Activated naive CD8-positive, alpha-beta T cell treated with anti-CD3 and anti-CD28 coated beads, Interleukin-2, amount 10 ng/mL, durations not matched to agents 7 days and 5 days (primary cell): Measurements from ENCODE around the gene C1orf50. TPM values are rescaled to one million over a fixed set of nuclear protein-coding genes. Genes with fewer than 3 reads are reported as not detected.
"Not testable (repeated sequence)": the region's sequence is repeated elsewhere in the genome, so short reads cannot be mapped to it uniquely, and the experiment has no call there.

Experiments used
- ATAC-seq: fragments of 150-1000 bp; cut with Tn5 transposase; one replicate; pipeline ENCODE4 v1.10.0; 2021; ENCODE audit warnings: low read depth, moderate library complexity
- POLR2A ChIA-PET: fragments of 350-600 bp; sonication (Branson Sonifier 250); formaldehyde crosslinking; loops from one replicate; lab custom pipeline; 2021; ENCODE audit warnings: antibody characterized with exemption; lab: Charles Lee
- DNase-seq: peaks from one replicate; pipeline ENCODE4 v3.0.0; 2021
- H3K27ac Mint-ChIP-seq: one replicate; pipeline ENCODE4 v1.8.0; 2022; ENCODE audit warnings: mild to moderate bottlenecking, mixed read lengths
- H3K27me3 Mint-ChIP-seq: one replicate; pipeline ENCODE4 v1.8.0; 2022; ENCODE audit warnings: mild to moderate bottlenecking, moderate library complexity, mixed read lengths
- H3K36me3 Mint-ChIP-seq: one replicate; pipeline ENCODE4 v1.8.0; 2021; ENCODE audit warnings: mild to moderate bottlenecking, mixed read lengths
- H3K4me1 Mint-ChIP-seq: one replicate; pipeline ENCODE4 v1.8.0; 2021; ENCODE audit warnings: mixed read lengths
- H3K4me3 Mint-ChIP-seq: one replicate; pipeline ENCODE4 v1.8.0; 2022; ENCODE audit warnings: mild to moderate bottlenecking, moderate library complexity, mixed read lengths
- H3K9me3 Mint-ChIP-seq: one replicate; pipeline ENCODE4 v1.8.0; 2021; ENCODE audit warnings: mixed read lengths
- total RNA-seq, 2 experiments: library from RNA; stranded (reverse); gene quantifications; one replicate each; pipeline ENCODE4 v1.2.3, GENCODE V29; 2021

C1orf50 gene
- total RNA-seq, 2 experiments from 2014 or later = 10.4 to 10.9 TPM

GRCh38 chr1:42806593-42806992 lies 39.5 kb downstream of the C1orf50 start:
- DNase-seq (no peak), ATAC-seq (no peak)
- Mint-ChIP-seq H3K9me3 (peaks cover 5% of the 10 kb centered on the region), H3K27me3 (no peaks in the 10 kb centered on the region), H3K27ac (no peak overlapping the region), H3K36me3 (peaks cover 10% of the 10 kb centered on the region), H3K4me1 (peaks cover 7% of the 10 kb centered on the region), H3K4me3 (no peak overlapping the region)
- POLR2A ChIA-PET = interaction anchor here (0.6 to 1.5 kb wide), 3 partner anchors 10 to 277 kb away, joined by 3 to 5 read pairs (median 4); partner anchors contain the start of genes C1orf50, ERMAP and P3H1

- DNase-seq = no peak
- no peak overlapping the region for H3K4me3 Mint-ChIP-seq
- peaks cover 7% of the 10 kb centered on the region for H3K4me1 Mint-ChIP-seq
- POLR2A ChIA-PET = interaction anchor here (0.6 to 1.5 kb wide), 3 partner anchors 9 to 277 kb away, joined by 3 to 5 read pairs (median 4); partner anchors contain the start of genes C1orf50, ERMAP and P3H1
- peaks cover 10% of the 10 kb centered on the region for H3K36me3 Mint-ChIP-seq
- no peak overlapping the region for H3K27ac Mint-ChIP-seq
- no peak for ATAC-seq
- H3K27me3 Mint-ChIP-seq = no peaks in the 10 kb centered on the region
- peaks cover 5% of the 10 kb centered on the region for H3K9me3 Mint-ChIP-seq
These were observed 40.1 kb downstream of the C1orf50 start for GRCh38 chr1:42807056-42807668.

GRCh38 chr1:42814815-42815214 lies 47.8 kb downstream of the C1orf50 start:
- H3K4me3 Mint-ChIP-seq, POLR2A ChIA-PET, ATAC-seq, H3K36me3 Mint-ChIP-seq, DNase-seq, H3K27me3 Mint-ChIP-seq, H3K9me3 Mint-ChIP-seq, H3K27ac Mint-ChIP-seq: not testable (repeated sequence)
- peaks cover 20% of the 10 kb centered on the region for H3K4me1 Mint-ChIP-seq

- Mint-ChIP-seq H3K9me3 (no peaks in the 10 kb centered on the region), H3K27me3 (peaks cover 2% of the 10 kb centered on the region), H3K4me3 (peak overlapping the region; percentile 86), H3K36me3 (peaks cover 7% of the 10 kb centered on the region), H3K27ac (peak overlapping the region; percentile 87), H3K4me1 (peaks cover 20% of the 10 kb centered on the region)
- peak; percentile 3 for ATAC-seq
- DNase-seq = peak; percentile 38
- POLR2A ChIA-PET = interaction anchor here (0.9 to 3.8 kb wide), 7 partner anchors 9 to 50 kb away, joined by 3 to 30 read pairs (median 4); partner anchors contain the start of genes C1orf50, P3H1, TMEM269 and ZNF691
These were observed 49.0 kb downstream of the C1orf50 start for GRCh38 chr1:42815941-42816584.

- peaks cover 20% of the 10 kb centered on the region for H3K4me1 Mint-ChIP-seq
- no peaks in the 10 kb centered on the region for H3K9me3 Mint-ChIP-seq
- peaks cover 2% of the 10 kb centered on the region for H3K27me3 Mint-ChIP-seq
- ATAC-seq (peak; percentile 87), DNase-seq (peak; percentile 99)
- POLR2A ChIA-PET = interaction anchor here (0.9 to 3.8 kb wide), 8 partner anchors 9 to 50 kb away, joined by 3 to 30 read pairs (median 3); partner anchors contain the start of genes C1orf50, P3H1 and ZNF691
- peak within 1 kb of the TSS; percentile 86 for H3K4me3 Mint-ChIP-seq
- peak within 1 kb of the TSS; percentile 87 for H3K27ac Mint-ChIP-seq
- H3K36me3 Mint-ChIP-seq = peaks cover 7% of the 10 kb centered on the region
These were observed 49.8 kb downstream of the C1orf50 start, which contains the start of the genes ERMAP and SVBP for GRCh38 chr1:42816585-42817439. Gene ERMAP (plus strand): TSS chr1:42817122. CDS start chr1:42830449, 13,327 bp downstream. Gene SVBP (minus strand): TSS chr1:42817397. CDS start chr1:42816544, 853 bp downstream.

GRCh38 chr1:42817440-42817767 lies 50.4 kb downstream of the C1orf50 start:
- Mint-ChIP-seq H3K36me3 (peaks cover 7% of the 10 kb centered on the region), H3K9me3 (no peaks in the 10 kb centered on the region), H3K4me3 (peak overlapping the region; percentile 86), H3K27ac (no peak overlapping the region), H3K4me1 (peaks cover 20% of the 10 kb centered on the region), H3K27me3 (peaks cover 2% of the 10 kb centered on the region)
- DNase-seq = no peak
- no peak for ATAC-seq
- POLR2A ChIA-PET = interaction anchor here (0.5 to 3.8 kb wide), 5 partner anchors 17 to 1819 kb away, joined by 3 to 30 read pairs (median 4); partner anchors contain the start of genes C1orf50, P3H1 and ZNF691

- Mint-ChIP-seq H3K4me3 (peak overlapping the region; percentile 86), H3K27ac (no peak overlapping the region), H3K4me1 (peaks cover 24% of the 10 kb centered on the region), H3K9me3 (no peaks in the 10 kb centered on the region), H3K36me3 (peaks cover 7% of the 10 kb centered on the region), H3K27me3 (peaks cover 2% of the 10 kb centered on the region)
- POLR2A ChIA-PET = interaction anchor here (0.5 to 3.8 kb wide), 5 partner anchors 17 to 1820 kb away, joined by 3 to 30 read pairs (median 4); partner anchors contain the start of genes C1orf50, P3H1 and ZNF691
- DNase-seq (no peak), ATAC-seq (no peak)
These were observed 50.9 kb downstream of the C1orf50 start for GRCh38 chr1:42817976-42818375.

GRCh38 chr1:42820813-42821212 lies 53.8 kb downstream of the C1orf50 start:
- POLR2A ChIA-PET = interaction anchor here (2.9 kb wide), 1 partner anchor 26 kb away, joined by 8 read pairs; the partner anchor contains the start of gene ZNF691
- no peak for ATAC-seq
- DNase-seq = no peak
- Mint-ChIP-seq H3K4me1 (peaks cover 26% of the 10 kb centered on the region), H3K27me3 (peaks cover 2% of the 10 kb centered on the region), H3K36me3 (peaks cover 4% of the 10 kb centered on the region), H3K9me3 (no peaks in the 10 kb centered on the region), H3K27ac (no peak overlapping the region), H3K4me3 (no peak overlapping the region)

- Mint-ChIP-seq H3K27me3 (peaks cover 2% of the 10 kb centered on the region), H3K4me1 (peaks cover 21% of the 10 kb centered on the region), H3K4me3 (no peak overlapping the region), H3K9me3 (no peaks in the 10 kb centered on the region), H3K36me3 (peaks cover 1% of the 10 kb centered on the region), H3K27ac (no peak overlapping the region)
- no peak for ATAC-seq
- POLR2A ChIA-PET = interaction anchor here (0.7 to 2.9 kb wide), 3 partner anchors 25 to 55 kb away, joined by 3 to 8 read pairs (median 6); partner anchors contain the start of genes C1orf50, P3H1 and ZNF691
- DNase-seq = no peak
These were observed 54.6 kb downstream of the C1orf50 start for GRCh38 chr1:42821690-42822089.

- ATAC-seq (no peak), DNase-seq (no peak)
- POLR2A ChIA-PET = interaction anchor here (0.7 kb wide), 1 partner anchor 23 kb away, joined by 3 read pairs; the partner anchor contains the start of gene ZNF691
- Mint-ChIP-seq H3K27me3 (peaks cover 2% of the 10 kb centered on the region), H3K9me3 (no peaks in the 10 kb centered on the region), H3K36me3 (peaks cover 1% of the 10 kb centered on the region), H3K27ac (no peak overlapping the region), H3K4me3 (no peak overlapping the region), H3K4me1 (peaks cover 15% of the 10 kb centered on the region)
These were observed 55.8 kb downstream of the C1orf50 start for GRCh38 chr1:42822800-42823392.

GRCh38 chr1:42824481-42825035 lies 57.5 kb downstream of the C1orf50 start:
- peaks cover 2% of the 10 kb centered on the region for H3K27me3 Mint-ChIP-seq
- no peaks in the 10 kb centered on the region for H3K36me3 Mint-ChIP-seq
- H3K4me1 Mint-ChIP-seq = peaks cover 8% of the 10 kb centered on the region
- POLR2A ChIA-PET = no interaction called here
- H3K9me3 Mint-ChIP-seq = no peaks in the 10 kb centered on the region
- ATAC-seq = no peak
- H3K27ac Mint-ChIP-seq = no peak overlapping the region
- no peak for DNase-seq
- no peak overlapping the region for H3K4me3 Mint-ChIP-seq
